ENCODE measurements around the gene SVEP1. TPM values are rescaled to one million over a fixed set of nuclear protein-coding genes. Genes with fewer than 3 reads are reported as not detected.

Gene SVEP1
- total and polyA plus RNA-seq, 4 experiments from 2014 or later: not detected

GRCh38 chr9:110579862-110580219, 300 bp upstream of the SVEP1 start:
- ChIA-PET CTCF (ENCODE audit: partially characterized antibody) (no interaction called here), POLR2A (ENCODE audit: partially characterized antibody) (no interaction called here)
- Histone ChIP-seq H3K4me3 (ENCODE audit: low read length in 2 of 2) (no peak overlapping the region), H3K27ac (ENCODE audit: low read depth, low read length) (no peak overlapping the region), H3K9me3 (ENCODE audit: control insufficient read depth in 1 of 2, low read length in 2 of 2) (no peaks in the 10 kb centered on the region), H3K4me1 (ENCODE audit: insufficient read depth, low read length) (no peaks in the 10 kb centered on the region), H3K27me3 (ENCODE audit: insufficient read depth, low read length) (no peaks in the 10 kb centered on the region), H3K36me3 (ENCODE audit: insufficient read depth, low read length) (no peaks in the 10 kb centered on the region)
- DNase-seq: no peak
- Mint-ChIP-seq H3K4me3 (no peak overlapping the region), H3K4me1 (peaks cover 0 to 5% (median under 1%) of the 10 kb centered on the region in 4 donors), H3K27me3 (peaks cover 20 to 28% of the 10 kb centered on the region in 2 donors), H3K36me3 (no peaks in the 10 kb centered on the region), H3K9me3 (peaks cover 0 to 10% (median 2%) of the 10 kb centered on the region in 8 donors), H3K27ac (no peak overlapping the region)
- intact Hi-C loops (cut with micrococcal nuclease): no loop called here

- Mint-ChIP-seq H3K9me3 (peaks cover 0 to 10% (median 2%) of the 10 kb centered on the region in 8 donors), H3K4me1 (peaks cover 0 to 5% (median under 1%) of the 10 kb centered on the region in 4 donors), H3K27ac (no peak overlapping the region), H3K36me3 (no peaks in the 10 kb centered on the region), H3K4me3 (peak overlapping the region in 1 of 8 donors; percentile 34), H3K27me3 (peaks cover 20 to 28% of the 10 kb centered on the region in 2 donors)
- DNase-seq: no peak
- intact Hi-C loops (cut with micrococcal nuclease): no loop called here
- CTCF ChIA-PET (ENCODE audit: partially characterized antibody): no interaction called here
- H3K4me1 ChIP-seq (ENCODE audit: insufficient read depth, low read length): no peaks in the 10 kb centered on the region
- H3K27ac ChIP-seq (ENCODE audit: low read depth, low read length): no peak overlapping the region
- no peaks in the 10 kb centered on the region for H3K27me3 ChIP-seq (ENCODE audit: insufficient read depth, low read length)
- H3K4me3 ChIP-seq (ENCODE audit: low read length in 2 of 2): no peak overlapping the region
- no peaks in the 10 kb centered on the region for H3K9me3 ChIP-seq (ENCODE audit: control insufficient read depth in 1 of 2, low read length in 2 of 2)
- H3K36me3 ChIP-seq (ENCODE audit: insufficient read depth, low read length): no peaks in the 10 kb centered on the region
- POLR2A ChIA-PET (ENCODE audit: partially characterized antibody): no interaction called here
Measured at GRCh38 chr9:110578575-110579033, 937 bp downstream of the SVEP1 start.

- no peaks in the 10 kb centered on the region for H3K9me3 ChIP-seq (ENCODE audit: control insufficient read depth in 1 of 2, low read length in 2 of 2)
- ChIA-PET CTCF (ENCODE audit: partially characterized antibody) (no interaction called here), POLR2A (ENCODE audit: partially characterized antibody) (no interaction called here)
- H3K4me3 Mint-ChIP-seq: no peak overlapping the region
- no peak for DNase-seq
- peaks cover 19 to 24% of the 10 kb centered on the region in 2 donors for H3K27me3 Mint-ChIP-seq
- H3K36me3 Mint-ChIP-seq: no peaks in the 10 kb centered on the region
- H3K27ac Mint-ChIP-seq: no peak overlapping the region
- H3K36me3 ChIP-seq (ENCODE audit: insufficient read depth, low read length): no peaks in the 10 kb centered on the region
- H3K27ac ChIP-seq (ENCODE audit: low read depth, low read length): no peak overlapping the region
- H3K4me3 ChIP-seq (ENCODE audit: low read length in 2 of 2): no peak overlapping the region
- no peaks in the 10 kb centered on the region for H3K4me1 ChIP-seq (ENCODE audit: insufficient read depth, low read length)
- peaks cover 0 to 10% (median under 1%) of the 10 kb centered on the region in 8 donors for H3K9me3 Mint-ChIP-seq
- H3K27me3 ChIP-seq (ENCODE audit: insufficient read depth, low read length): no peaks in the 10 kb centered on the region
- intact Hi-C loops (cut with micrococcal nuclease): no loop called here
- peaks cover 0 to 5% (median under 1%) of the 10 kb centered on the region in 4 donors for H3K4me1 Mint-ChIP-seq
Measured at GRCh38 chr9:110575945-110576344, 3.6 kb downstream of the SVEP1 start.

GRCh38 chr9:110575169-110575568, 4.4 kb downstream of the SVEP1 start:
- peaks cover 0 to 9% (median 0%) of the 10 kb centered on the region in 8 donors for H3K9me3 Mint-ChIP-seq
- peaks cover 11 to 18% of the 10 kb centered on the region in 2 donors for H3K27me3 Mint-ChIP-seq
- no peaks in the 10 kb centered on the region for H3K36me3 ChIP-seq (ENCODE audit: insufficient read depth, low read length)
- no peaks in the 10 kb centered on the region for H3K4me1 ChIP-seq (ENCODE audit: insufficient read depth, low read length)
- no peak overlapping the region for H3K27ac Mint-ChIP-seq
- H3K4me1 Mint-ChIP-seq: peaks cover 0 to 5% (median under 1%) of the 10 kb centered on the region in 4 donors
- H3K36me3 Mint-ChIP-seq: no peaks in the 10 kb centered on the region
- H3K27me3 ChIP-seq (ENCODE audit: insufficient read depth, low read length): no peaks in the 10 kb centered on the region
- H3K9me3 ChIP-seq (ENCODE audit: control insufficient read depth in 1 of 2, low read length in 2 of 2): no peaks in the 10 kb centered on the region
- intact Hi-C loops (cut with micrococcal nuclease): no loop called here
- no peak for DNase-seq
- POLR2A ChIA-PET (ENCODE audit: partially characterized antibody): no interaction called here
- CTCF ChIA-PET (ENCODE audit: partially characterized antibody): no interaction called here
- no peak overlapping the region for H3K4me3 Mint-ChIP-seq
- H3K4me3 ChIP-seq (ENCODE audit: low read length in 2 of 2): no peak overlapping the region
- no peak overlapping the region for H3K27ac ChIP-seq (ENCODE audit: low read depth, low read length)

GRCh38 chr9:110573305-110573704, 6.2 kb downstream of the SVEP1 start:
- no peak overlapping the region for H3K4me3 ChIP-seq (ENCODE audit: low read length in 2 of 2)
- peaks cover 1 to 5% of the 10 kb centered on the region in 2 donors for H3K27me3 Mint-ChIP-seq
- H3K36me3 Mint-ChIP-seq: no peaks in the 10 kb centered on the region
- no peak overlapping the region for H3K27ac ChIP-seq (ENCODE audit: low read depth, low read length)
- DNase-seq: no peak
- peak overlapping the region in 2 of 7 donors; percentile 2 to 8 for H3K27ac Mint-ChIP-seq
- H3K9me3 Mint-ChIP-seq: peaks cover 0 to 2% (median 0%) of the 10 kb centered on the region in 8 donors
- no peaks in the 10 kb centered on the region for H3K27me3 ChIP-seq (ENCODE audit: insufficient read depth, low read length)
- H3K4me1 ChIP-seq (ENCODE audit: insufficient read depth, low read length): no peaks in the 10 kb centered on the region
- H3K4me1 Mint-ChIP-seq: no peaks in the 10 kb centered on the region
- H3K9me3 ChIP-seq (ENCODE audit: control insufficient read depth in 1 of 2, low read length in 2 of 2): no peaks in the 10 kb centered on the region
- H3K36me3 ChIP-seq (ENCODE audit: insufficient read depth, low read length): no peaks in the 10 kb centered on the region
- CTCF ChIA-PET (ENCODE audit: partially characterized antibody): no interaction called here
- POLR2A ChIA-PET (ENCODE audit: partially characterized antibody): no interaction called here
- H3K4me3 Mint-ChIP-seq: no peak overlapping the region
- intact Hi-C loops (cut with micrococcal nuclease): no loop called here

- Mint-ChIP-seq H3K9me3 (peaks cover 0 to 2% (median 0%) of the 10 kb centered on the region in 8 donors), H3K4me3 (no peak overlapping the region), H3K36me3 (no peaks in the 10 kb centered on the region), H3K27ac (no peak overlapping the region), H3K27me3 (no peaks in the 10 kb centered on the region), H3K4me1 (no peaks in the 10 kb centered on the region)
- POLR2A ChIA-PET (ENCODE audit: partially characterized antibody): no interaction called here
- H3K9me3 ChIP-seq (ENCODE audit: control insufficient read depth in 1 of 2, low read length in 2 of 2): no peaks in the 10 kb centered on the region
- no peaks in the 10 kb centered on the region for H3K4me1 ChIP-seq (ENCODE audit: insufficient read depth, low read length)
- DNase-seq: no peak
- intact Hi-C loops (cut with micrococcal nuclease): no loop called here
- H3K36me3 ChIP-seq (ENCODE audit: insufficient read depth, low read length): no peaks in the 10 kb centered on the region
- CTCF ChIA-PET (ENCODE audit: partially characterized antibody): no interaction called here
- no peak overlapping the region for H3K27ac ChIP-seq (ENCODE audit: low read depth, low read length)
- H3K4me3 ChIP-seq (ENCODE audit: low read length in 2 of 2): no peak overlapping the region
- H3K27me3 ChIP-seq (ENCODE audit: insufficient read depth, low read length): no peaks in the 10 kb centered on the region
Measured at GRCh38 chr9:110571801-110572483, 7.6 kb downstream of the SVEP1 start.

- H3K27ac Mint-ChIP-seq: no peak overlapping the region
- H3K9me3 Mint-ChIP-seq: no peaks in the 10 kb centered on the region
Measured at GRCh38 chr9:110566156-110566555, 13.4 kb downstream of the SVEP1 start.

More at GRCh38 chr9:110566156-110566555, 13.4 kb downstream of the SVEP1 start:
- H3K9me3 ChIP-seq (ENCODE audit: control insufficient read depth in 1 of 2, low read length in 2 of 2): no peaks in the 10 kb centered on the region
- H3K4me3 ChIP-seq (ENCODE audit: low read length in 2 of 2): no peak overlapping the region
- POLR2A ChIA-PET (ENCODE audit: partially characterized antibody): no interaction called here
- no peaks in the 10 kb centered on the region for H3K27me3 ChIP-seq (ENCODE audit: insufficient read depth, low read length)
- no peaks in the 10 kb centered on the region for H3K36me3 Mint-ChIP-seq
- no peak overlapping the region for H3K4me3 Mint-ChIP-seq
- H3K4me1 ChIP-seq (ENCODE audit: insufficient read depth, low read length): no peaks in the 10 kb centered on the region
- intact Hi-C loops (cut with micrococcal nuclease): no loop called here
- H3K36me3 ChIP-seq (ENCODE audit: insufficient read depth, low read length): no peaks in the 10 kb centered on the region
- DNase-seq: no peak
- CTCF ChIA-PET (ENCODE audit: partially characterized antibody): no interaction called here
- no peaks in the 10 kb centered on the region for H3K4me1 Mint-ChIP-seq
- H3K27me3 Mint-ChIP-seq: no peaks in the 10 kb centered on the region
- no peak overlapping the region for H3K27ac ChIP-seq (ENCODE audit: low read depth, low read length)
